Pancreas (tissue), 10 donors: ENCODE results near the gene LDHA. TPM values are rescaled to one million over a fixed set of nuclear protein-coding genes. Genes with fewer than 3 reads are reported as not detected.

ENCODE experiments used
- ATAC-seq, 4 donors: fragments of 200-7000 bp; cut with Tn5 transposase; one replicate each; pipeline versions ENCODE4 v1.8.0 to v1.9.1; 2020; ENCODE audit warnings: mild to moderate bottlenecking in 4 of 4, moderate library complexity in 4 of 4
- DNase-seq, 6 donors: peaks; one replicate each; pipeline ENCODE4 v3.0.0-alpha.2; 2020
- FAIRE-seq: peaks from 2 replicates; lab custom pipeline; 2012; peaks lifted over from hg19 to GRCh38; lab: Jason Lieb, UNC
- H3K27ac ChIP-seq, 4 donors: fragments of 200-600 bp; sonication (generic); 1 replicate in 3 of 4; 2 replicates in 1 of 4; pipeline versions ENCODE4 v1.5.0 to v1.8.0; 2020
- H3K27me3 ChIP-seq, 4 donors: fragments of 200-600 bp; one replicate each; pipeline ENCODE4 v1.8.0; 2021
- H3K36me3 ChIP-seq, 3 donors: fragments of 200-600 bp; sonication (generic) in 1 of 3; one replicate each; pipeline versions ENCODE4 v1.5.0 to v1.8.0; 2020 to 2021
- H3K4me1 ChIP-seq, 3 donors: fragments of 200-600 bp; one replicate each; pipeline ENCODE4 v1.8.0; 2021
- H3K4me3 ChIP-seq, 4 donors: fragments of 200-600 bp; sonication (generic) in 2 of 4; one replicate each; pipeline versions ENCODE4 v1.5.0 to v1.8.0; 2020 to 2021
- H3K9me3 ChIP-seq, 4 donors: fragments of 200-600 bp; one replicate each; pipeline ENCODE4 v1.8.0; 2021
- WGBS, 2 donors: extraction: QIAGEN DNeasy Blood & Tissue Kit; methylation state at CpG; one replicate each; pipeline ENCODE4 v1.1.7; 2013; 5-methylcytosine and 5-hydroxymethylcytosine counted together
- intact Hi-C, 3 donors: fragments of 100-400 bp; cut with DNase I; formaldehyde crosslinking; loops; one replicate each; pipeline versions ENCODE4 v1.11.1 to v1.14.2; 2022
- polyA plus RNA-seq, 2 donors: library from polyadenylated mRNA; stranded (reverse); fragments of 200-250 nt; gene quantifications; one replicate each; pipeline ENCODE4 v1.2.3, GENCODE V29; 2013
- total RNA-seq, 6 donors: library from RNA; stranded (reverse); fragmentation: NEBNext Ultra II Directional in 4 of 6; extraction: Animal tissue kit (Norgen Biotek cat#: 25700) in 4 of 6; gene quantifications; one replicate each; pipeline versions ENCODE4 v1.2.1 to v1.2.4, GENCODE V29; 2021 to 2023
- TF ChIP-seq, protein P1 (sequence below), 4 donors: fragments of 200-600 bp; sonication (generic) in 3 of 4; IDR thresholded peaks; one replicate each; pipeline versions ENCODE4 v1.5.0 to v1.8.0; 2021; ENCODE audit warnings: antibody characterized with exemption in 4 of 4
- donor health status: healthy with polysubstance abuse.
- donor health status: DM: no; HTN: no; CAD: no; lungs with moderate emphysema.
- donor health status: DM: no; HTN: no; CAD: no.
- donor health status: control.
- donor health status: control.
- donor health status: Bipolar disorder and iron deficiency.
- donor health status: DM: yes; HTN: yes; CAD: no.
- donor health status: DM: no; HTN: no; CAD: no.
- donor health status: DM: no; HTN: no; CAD: no.
- donor health status: DM: yes; HTN: yes; CAD: no.

Gene LDHA
- total RNA-seq (100 to 1,000 TPM in 3 of 6 donors, 10 to 100 TPM in 3; 66.2 to 223 (median 116) TPM), polyA plus RNA-seq (100 to 1,000 TPM in 1 of 2 donors, 10 to 100 TPM in 1; 75.8 to 100 TPM)

DNA sequence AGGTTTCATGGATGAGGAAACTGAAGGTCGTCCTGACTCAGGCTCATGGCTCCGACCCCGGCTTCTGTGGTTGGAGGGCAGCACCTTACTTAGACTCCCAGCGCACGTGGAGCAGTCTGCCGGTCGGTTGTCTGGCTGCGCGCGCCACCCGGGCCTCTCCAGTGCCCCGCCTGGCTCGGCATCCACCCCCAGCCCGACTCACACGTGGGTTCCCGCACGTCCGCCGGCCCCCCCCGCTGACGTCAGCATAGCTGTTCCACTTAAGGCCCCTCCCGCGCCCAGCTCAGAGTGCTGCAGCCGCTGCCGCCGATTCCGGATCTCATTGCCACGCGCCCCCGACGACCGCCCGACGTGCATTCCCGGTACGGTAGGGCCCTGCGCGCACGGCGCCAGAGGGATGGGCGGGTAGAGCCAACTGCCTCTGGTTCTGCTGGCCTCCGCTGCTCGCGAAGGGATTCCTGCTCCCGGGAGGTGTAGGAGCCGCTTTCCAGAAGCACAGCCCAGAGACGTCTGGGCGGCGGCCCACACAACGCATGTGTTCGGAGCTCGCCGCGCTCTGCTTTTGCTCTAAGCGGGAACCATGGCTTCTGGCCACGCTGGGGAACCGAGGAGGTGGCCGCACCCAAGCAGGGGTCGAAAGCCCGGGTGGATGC, at the start of gene LDHA:
Gene LDHA (plus strand): TSS at position 289 of the 653 bp plus-strand sequence. CDS start 2,280 bp downstream, outside the sequence.
- Histone ChIP-seq H3K4me1 (peaks cover 0 to 18% (median 0%) of the 10 kb centered on the region in 3 donors), H3K27ac (peak within 1 kb of the TSS; percentile 70 to 96 (median 88)), H3K4me3 (peak within 1 kb of the TSS; percentile 45 to 82 (median 70)), H3K36me3 (peaks cover 2 to 23% (median 16%) of the 10 kb centered on the region in 3 donors), H3K9me3 (no peaks in the 10 kb centered on the region), H3K27me3 (no peaks in the 10 kb centered on the region)
- TF ChIP-seq, protein P1, sequence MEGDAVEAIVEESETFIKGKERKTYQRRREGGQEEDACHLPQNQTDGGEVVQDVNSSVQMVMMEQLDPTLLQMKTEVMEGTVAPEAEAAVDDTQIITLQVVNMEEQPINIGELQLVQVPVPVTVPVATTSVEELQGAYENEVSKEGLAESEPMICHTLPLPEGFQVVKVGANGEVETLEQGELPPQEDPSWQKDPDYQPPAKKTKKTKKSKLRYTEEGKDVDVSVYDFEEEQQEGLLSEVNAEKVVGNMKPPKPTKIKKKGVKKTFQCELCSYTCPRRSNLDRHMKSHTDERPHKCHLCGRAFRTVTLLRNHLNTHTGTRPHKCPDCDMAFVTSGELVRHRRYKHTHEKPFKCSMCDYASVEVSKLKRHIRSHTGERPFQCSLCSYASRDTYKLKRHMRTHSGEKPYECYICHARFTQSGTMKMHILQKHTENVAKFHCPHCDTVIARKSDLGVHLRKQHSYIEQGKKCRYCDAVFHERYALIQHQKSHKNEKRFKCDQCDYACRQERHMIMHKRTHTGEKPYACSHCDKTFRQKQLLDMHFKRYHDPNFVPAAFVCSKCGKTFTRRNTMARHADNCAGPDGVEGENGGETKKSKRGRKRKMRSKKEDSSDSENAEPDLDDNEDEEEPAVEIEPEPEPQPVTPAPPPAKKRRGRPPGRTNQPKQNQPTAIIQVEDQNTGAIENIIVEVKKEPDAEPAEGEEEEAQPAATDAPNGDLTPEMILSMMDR (IDR thresholded peaks at IDR 0.05): no peak
- FAIRE-seq: no peak
- DNase-seq: peak; percentile 96 to 99 (median 97)
- 2 to 3% methylated on average over 54 to 60 of the region's 60 CpGs for WGBS, 2 donors
- peak; percentile 79 to 91 (median 80) for ATAC-seq
- intact Hi-C loops: no loop called here

DNA sequence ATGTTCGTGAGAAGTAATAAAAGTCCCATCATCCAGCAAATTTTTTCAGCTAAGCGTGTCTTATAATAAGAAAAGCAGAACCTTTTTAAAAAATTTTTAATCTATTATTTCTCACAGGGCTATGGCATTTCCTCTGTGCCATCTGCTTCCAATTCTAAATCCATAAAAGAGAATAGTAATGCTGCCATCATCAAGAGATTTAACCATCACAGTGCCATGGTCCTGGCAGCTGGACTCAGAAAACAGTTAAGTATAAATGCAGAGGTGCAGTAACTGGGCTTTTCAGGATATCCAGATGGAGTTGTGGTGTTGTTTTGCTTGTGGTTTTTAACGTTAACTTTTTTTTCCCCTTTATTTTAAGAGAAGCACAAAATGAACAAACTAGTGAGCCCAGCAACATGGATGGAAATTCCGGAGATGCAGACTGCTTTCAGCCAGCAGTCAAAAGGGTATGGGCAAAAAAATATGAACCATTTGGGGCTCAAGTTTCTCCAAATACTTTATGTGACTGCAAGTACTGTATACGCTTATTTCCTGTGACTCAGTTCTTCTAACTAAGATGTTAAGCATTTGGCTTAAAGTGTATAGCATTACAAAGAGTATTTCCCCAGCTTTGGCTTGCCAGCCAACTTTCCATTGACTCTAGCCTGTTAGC, 46.8 kb upstream of the LDHA start:
- intact Hi-C loops: no loop called here
- peaks cover 2 to 37% (median 5%) of the 10 kb centered on the region in 3 donors for H3K36me3 ChIP-seq
- H3K27ac ChIP-seq: no peak overlapping the region
- no peak for ATAC-seq
- no peaks in the 10 kb centered on the region for H3K9me3 ChIP-seq
- H3K27me3 ChIP-seq: no peaks in the 10 kb centered on the region
- 90 to 92% methylated on average over 5 of the region's 5 CpGs for WGBS, 2 donors
- H3K4me3 ChIP-seq: no peak overlapping the region
- H3K4me1 ChIP-seq: no peaks in the 10 kb centered on the region
- TF ChIP-seq, protein P1 (IDR thresholded peaks at IDR 0.05): no peak
- no peak for DNase-seq
- FAIRE-seq: no peak

DNA sequence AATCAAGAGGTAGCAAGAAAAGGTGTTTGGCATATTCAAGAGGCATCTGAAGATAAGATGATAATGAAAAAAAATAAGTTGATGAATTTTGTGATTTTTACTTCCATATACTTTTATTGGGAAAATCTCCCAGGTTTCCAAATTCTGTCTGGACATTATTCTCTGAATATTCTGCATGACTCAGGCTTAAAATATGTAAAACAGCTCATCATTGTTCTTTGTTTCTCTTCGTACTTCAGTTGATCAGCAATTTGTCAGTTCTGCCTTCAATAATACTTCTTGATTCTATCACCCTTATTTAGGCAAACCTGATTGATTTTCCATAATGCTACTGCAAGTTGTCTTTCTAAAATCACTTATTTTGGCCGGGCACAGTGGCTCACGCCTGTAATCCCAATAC, 41.8 kb upstream of the LDHA start:
- no peaks in the 10 kb centered on the region for H3K4me1 ChIP-seq
- no peaks in the 10 kb centered on the region for H3K9me3 ChIP-seq
- WGBS, 2 donors: 89 to 92% methylated on average over 3 of the region's 3 CpGs
- no peak for FAIRE-seq
- H3K27me3 ChIP-seq: no peaks in the 10 kb centered on the region
- no peak for ATAC-seq
- H3K36me3 ChIP-seq: peaks cover 2 to 45% (median 5%) of the 10 kb centered on the region in 3 donors
- intact Hi-C loops: no loop called here
- H3K4me3 ChIP-seq: no peak overlapping the region
- DNase-seq: no peak
- TF ChIP-seq, protein P1 (IDR thresholded peaks at IDR 0.05): no peak
- no peak overlapping the region for H3K27ac ChIP-seq

DNA sequence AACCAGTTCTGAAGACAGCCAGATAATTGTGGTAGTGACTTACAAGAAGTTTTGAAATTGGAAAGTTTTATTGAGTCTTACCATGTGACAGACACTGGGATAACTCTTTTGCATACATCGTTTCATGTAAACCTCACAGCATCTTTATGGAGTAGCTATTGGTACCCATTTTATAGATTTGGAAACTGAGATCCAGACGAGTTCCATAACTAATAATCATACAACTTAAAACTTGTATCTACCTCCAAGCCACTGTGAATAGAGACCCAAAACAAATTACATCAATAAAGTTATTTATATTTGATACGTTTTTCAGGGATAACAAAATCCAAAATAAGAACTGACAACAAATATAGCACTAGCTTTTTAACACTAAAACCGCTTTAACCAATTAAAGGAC, 35.7 kb upstream of the LDHA start:
- H3K36me3 ChIP-seq: peaks cover 0 to 82% (median 38%) of the 10 kb centered on the region in 3 donors
- DNase-seq (no peak), FAIRE-seq (no peak), ATAC-seq (no peak)
- TF ChIP-seq, protein P1 (IDR thresholded peaks at IDR 0.05): no peak
- WGBS, 2 donors: 83 to 89% methylated on average over 4 of the region's 4 CpGs
- no peaks in the 10 kb centered on the region for H3K9me3 ChIP-seq
- no peaks in the 10 kb centered on the region for H3K4me1 ChIP-seq
- H3K27ac ChIP-seq: no peak overlapping the region
- intact Hi-C loops: no loop called here
- H3K4me3 ChIP-seq: no peak overlapping the region
- H3K27me3 ChIP-seq: no peaks in the 10 kb centered on the region
